ENCODE results near the gene NXPH4.

NXPH4 gene

DNA sequence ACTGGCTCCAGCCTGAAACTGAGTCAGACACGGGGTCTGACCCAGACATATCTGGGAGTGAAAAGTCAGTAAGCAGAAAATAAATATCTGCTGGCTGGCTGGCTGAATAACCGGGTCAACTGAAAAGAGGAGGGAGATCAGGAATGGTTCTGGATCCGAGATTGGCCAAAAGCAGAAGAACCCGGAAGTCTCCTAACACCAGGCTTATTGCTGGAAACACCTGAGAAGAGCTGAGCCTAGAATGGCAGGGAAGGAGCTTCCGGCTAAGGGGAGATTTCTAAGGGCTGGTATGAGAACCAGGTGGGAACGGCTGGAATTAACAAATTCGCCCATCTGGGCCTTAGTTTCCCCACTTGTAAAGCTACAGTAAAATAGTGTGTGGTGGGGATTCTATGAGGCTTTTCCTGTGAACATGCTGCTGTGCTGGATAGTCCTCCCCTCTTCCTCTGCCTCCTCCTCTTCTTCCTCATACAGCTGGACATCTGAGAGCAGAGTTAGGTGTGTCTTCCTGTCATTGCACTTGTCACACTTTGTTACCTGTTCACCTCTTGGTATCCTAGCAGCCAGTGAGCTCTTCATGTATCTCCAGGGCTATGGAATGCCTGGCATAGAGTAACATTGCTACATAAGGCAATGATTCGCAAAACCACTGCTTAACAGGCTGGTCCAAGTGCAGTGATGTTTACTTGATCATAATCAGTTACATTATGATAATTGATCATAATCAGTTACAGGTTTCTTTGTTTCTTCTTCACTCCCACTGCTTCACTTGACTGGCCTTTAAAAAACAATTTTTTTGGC is 10.9 kb downstream of the NXPH4 start:
- in situ Hi-C loops (cut with MboI; ENCODE audit: low sequenced_read_pairs): no loop called here

GRCh38 chr12:57229046-57229633 is 12.5 kb downstream of the NXPH4 start:
- in situ Hi-C loops (cut with MboI; ENCODE audit: low sequenced_read_pairs): no loop called here

GRCh38 chr12:57229634-57230380 is 13.2 kb downstream of the NXPH4 start, which contains the start of gene SHMT2:
SHMT2 (plus strand) TSS chr12:57229711; CDS start chr12:57229779, 68 bp downstream.
- in situ Hi-C loops (cut with MboI; ENCODE audit: low sequenced_read_pairs): no loop called here

DNA sequence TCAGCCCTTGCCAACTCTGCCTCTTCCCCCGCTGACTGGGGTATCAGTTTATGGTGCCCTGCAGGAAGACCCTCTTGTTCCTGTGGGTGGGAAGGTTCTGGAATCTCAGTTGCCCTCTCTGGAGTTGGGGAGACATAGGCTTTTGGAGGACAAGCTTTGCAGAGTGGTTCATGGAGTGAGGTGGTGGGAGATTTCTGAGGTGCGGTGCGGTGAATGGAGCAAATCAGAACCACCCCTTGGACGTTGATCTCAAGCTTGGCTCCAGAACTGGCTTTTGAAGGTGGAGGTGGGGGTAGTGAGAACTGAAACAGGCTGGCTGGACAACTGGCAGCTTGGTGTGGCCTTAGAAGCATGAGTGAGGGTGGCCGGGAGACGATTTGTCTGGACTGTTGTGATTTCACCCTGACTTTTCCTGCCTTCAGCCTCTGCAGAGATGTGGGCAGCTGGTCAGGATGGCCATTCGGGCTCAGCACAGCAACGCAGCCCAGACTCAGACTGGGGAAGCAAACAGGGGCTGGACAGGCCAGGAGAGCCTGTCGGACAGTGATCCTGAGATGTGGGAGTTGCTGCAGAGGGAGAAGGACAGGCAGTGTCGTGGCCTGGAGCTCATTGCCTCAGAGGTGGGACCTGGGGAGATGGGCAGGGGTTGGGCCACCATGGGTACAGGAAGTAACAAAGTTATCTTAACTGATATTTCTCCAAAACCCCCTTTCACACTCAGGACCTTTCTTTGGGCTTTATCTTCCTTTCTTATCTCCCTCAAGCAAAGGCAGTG is 14.0 kb downstream of the NXPH4 start:
- in situ Hi-C loops (cut with MboI; ENCODE audit: low sequenced_read_pairs): no loop called here

GRCh38 chr12:57231276-57232021 is 14.9 kb downstream of the NXPH4 start:
- in situ Hi-C loops (cut with MboI; ENCODE audit: low sequenced_read_pairs): no loop called here

- in situ Hi-C loops (cut with MboI; ENCODE audit: low sequenced_read_pairs): no loop called here
Observed at GRCh38 chr12:57232156-57232756, 15.7 kb downstream of the NXPH4 start.

DNA sequence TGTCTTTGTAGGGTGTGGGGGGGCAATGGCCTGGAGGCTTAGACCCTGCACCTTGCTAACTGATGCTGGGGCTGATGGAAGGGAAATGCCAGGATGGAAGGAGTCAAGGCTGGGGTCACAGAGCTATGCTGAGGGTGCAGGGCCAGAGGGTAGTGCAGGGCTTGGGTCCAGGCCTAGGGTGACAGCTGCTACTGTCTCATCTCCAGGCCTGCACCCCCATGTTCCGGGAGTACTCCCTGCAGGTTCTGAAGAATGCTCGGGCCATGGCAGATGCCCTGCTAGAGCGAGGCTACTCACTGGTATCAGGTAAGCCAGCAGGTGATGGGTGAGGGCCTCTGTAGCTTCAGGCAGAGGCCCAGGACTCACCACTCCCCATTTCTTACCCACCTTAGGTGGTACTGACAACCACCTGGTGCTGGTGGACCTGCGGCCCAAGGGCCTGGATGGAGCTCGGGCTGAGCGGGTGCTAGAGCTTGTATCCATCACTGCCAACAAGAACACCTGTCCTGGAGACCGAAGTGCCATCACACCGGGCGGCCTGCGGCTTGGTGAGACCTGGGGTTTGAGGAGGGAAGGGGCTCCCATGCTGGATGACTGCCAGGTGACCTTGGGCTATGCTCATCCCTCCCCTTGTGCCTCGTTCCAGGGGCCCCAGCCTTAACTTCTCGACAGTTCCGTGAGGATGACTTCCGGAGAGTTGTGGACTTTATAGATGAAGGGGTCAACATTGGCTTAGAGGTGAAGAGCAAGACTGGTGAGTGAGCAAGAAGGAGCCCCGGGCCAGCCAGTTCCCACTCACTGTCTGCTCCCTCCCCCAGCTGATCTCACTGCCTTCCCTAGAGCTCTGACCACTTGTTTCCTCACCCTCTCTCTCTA is 17.0 kb downstream of the NXPH4 start:
- in situ Hi-C loops (cut with MboI; ENCODE audit: low sequenced_read_pairs): no loop called here

GRCh38 chr12:57234233-57234570 is 17.6 kb downstream of the NXPH4 start:
- in situ Hi-C loops (cut with MboI; ENCODE audit: low sequenced_read_pairs): no loop called here

- in situ Hi-C loops (cut with MboI; ENCODE audit: low sequenced_read_pairs): no loop called here
Observed at GRCh38 chr12:57234571-57235016, 18.0 kb downstream of the NXPH4 start.

DNA sequence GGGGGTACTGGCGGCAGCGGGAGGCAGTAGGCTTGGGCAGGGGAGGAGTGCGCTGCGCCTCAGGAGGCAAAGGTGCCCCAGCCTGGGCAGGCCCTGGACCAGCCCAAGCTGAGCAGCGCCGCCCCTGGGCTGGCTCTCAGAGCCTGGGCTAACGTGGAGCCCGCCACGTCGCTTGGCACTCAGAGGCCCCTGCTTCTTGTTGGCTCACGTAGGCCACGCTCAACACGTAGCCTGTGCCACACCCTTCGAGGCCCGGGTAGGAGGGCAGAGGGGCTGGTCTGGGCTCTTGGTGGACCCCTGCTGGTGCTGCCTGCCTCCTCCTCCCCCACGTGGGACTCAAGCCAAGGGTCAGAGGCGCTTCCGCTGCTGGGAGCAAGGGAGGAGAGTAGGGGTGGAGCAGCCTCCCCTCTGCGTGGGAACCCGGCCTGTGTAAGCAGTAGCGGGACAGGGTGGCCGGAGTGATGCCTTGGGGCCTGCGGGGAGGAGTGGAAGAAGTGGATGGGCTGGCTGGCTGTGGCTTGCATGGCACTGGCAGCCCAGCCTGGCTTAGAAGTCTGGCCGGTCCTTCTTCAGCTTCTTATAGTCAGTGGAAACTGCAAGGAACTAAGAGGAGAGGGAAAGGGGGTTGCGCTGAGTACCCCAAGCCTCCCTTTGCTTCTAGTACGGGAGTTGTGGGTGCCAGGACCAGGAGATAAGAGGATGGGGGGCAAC is 18.6 kb downstream of the NXPH4 start:
- in situ Hi-C loops (cut with MboI; ENCODE audit: low sequenced_read_pairs): no loop called here

- in situ Hi-C loops (cut with MboI; ENCODE audit: low sequenced_read_pairs): no loop called here
Observed at GRCh38 chr12:57235728-57236131, 19.1 kb downstream of the NXPH4 start.

DNA sequence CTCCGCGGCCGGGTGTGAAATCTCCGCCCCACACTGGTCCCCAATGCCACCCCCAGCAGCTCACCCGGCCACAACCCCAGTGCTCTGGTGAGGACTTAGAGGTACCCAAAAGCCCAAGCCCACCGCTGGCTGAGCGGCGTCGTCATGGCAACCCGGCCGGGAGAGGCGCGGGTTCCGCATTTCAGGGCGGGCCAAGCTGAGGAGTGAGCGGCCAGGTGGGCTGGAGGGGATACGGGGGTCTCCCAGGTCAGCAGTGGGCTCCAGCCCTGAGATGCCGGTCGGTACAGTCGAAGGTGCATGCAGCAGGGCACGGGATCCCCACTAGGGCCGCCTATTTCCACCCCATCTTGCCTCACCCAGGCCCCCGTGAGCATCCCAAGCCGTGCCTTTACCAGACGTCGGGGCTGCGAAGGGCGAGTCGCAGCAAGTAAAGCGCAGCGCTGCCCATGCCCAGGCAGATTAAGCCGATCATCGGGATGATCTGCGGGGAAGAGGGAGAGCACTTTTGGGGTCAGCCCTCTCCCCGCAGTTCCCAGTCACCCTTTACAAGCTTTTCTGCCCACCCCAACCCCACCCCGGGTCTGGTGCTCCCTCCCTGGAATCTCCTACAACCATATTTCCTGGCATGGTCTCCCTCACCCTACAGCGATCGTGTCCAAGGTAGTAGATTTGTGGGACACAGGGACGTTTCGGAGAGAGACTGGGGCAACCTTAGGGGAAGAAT is 19.8 kb downstream of the NXPH4 start:
- in situ Hi-C loops (cut with MboI; ENCODE audit: low sequenced_read_pairs): no loop called here

DNA sequence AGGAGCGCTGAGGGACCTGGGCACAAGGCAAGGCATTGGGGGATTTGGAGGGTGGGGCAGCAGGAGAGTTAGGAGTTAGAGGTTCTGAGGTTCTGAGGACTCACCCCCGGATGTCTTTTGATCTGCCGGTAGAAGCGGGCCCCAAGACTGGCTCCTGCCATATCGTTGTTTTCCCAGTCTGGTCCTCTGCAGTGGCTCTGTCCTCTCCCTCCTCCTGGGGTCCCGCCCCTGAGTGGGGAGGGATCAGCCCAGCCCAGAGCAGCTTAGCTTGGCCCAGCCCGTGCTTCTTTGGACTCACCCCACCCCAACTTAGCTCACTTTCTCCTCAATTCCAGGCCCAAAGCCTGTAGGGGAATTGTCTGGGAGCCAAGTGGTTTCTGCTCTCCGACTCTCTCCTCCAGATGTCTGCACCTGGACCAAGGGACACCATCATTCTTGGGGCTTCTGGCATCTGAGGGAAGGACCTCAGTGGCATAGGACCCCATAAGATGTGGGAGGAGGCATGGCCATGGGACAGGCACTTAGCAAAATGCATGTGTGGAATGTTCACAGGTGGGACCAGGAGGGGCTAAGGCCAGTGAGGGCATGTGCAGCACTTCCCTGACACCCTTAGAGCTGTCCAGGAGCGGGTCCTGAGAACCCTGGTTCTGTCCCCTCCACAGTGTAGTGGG is 20.5 kb downstream of the NXPH4 start:
- in situ Hi-C loops (cut with MboI; ENCODE audit: low sequenced_read_pairs): no loop called here

DNA sequence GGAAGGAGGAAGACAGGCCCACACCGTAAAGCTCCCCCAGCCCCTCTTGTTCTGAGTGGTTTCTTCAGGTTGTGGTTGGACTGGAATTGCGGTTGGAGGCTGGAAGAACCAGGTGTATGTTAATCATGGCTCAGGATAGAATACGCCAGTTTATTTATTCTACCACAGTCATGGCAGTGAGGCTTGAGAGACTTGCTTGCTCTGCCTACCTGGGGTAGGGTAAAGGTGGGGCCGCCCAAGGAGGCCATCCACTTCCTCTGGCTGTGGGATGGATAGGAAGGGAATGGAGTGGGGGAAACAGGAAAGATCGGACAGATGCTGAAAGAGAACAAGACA is 21.0 kb downstream of the NXPH4 start:
- in situ Hi-C loops (cut with MboI; ENCODE audit: low sequenced_read_pairs): no loop called here

- in situ Hi-C loops (cut with MboI; ENCODE audit: low sequenced_read_pairs): no loop called here
Observed at GRCh38 chr12:57237932-57238853, 21.6 kb downstream of the NXPH4 start.

DNA sequence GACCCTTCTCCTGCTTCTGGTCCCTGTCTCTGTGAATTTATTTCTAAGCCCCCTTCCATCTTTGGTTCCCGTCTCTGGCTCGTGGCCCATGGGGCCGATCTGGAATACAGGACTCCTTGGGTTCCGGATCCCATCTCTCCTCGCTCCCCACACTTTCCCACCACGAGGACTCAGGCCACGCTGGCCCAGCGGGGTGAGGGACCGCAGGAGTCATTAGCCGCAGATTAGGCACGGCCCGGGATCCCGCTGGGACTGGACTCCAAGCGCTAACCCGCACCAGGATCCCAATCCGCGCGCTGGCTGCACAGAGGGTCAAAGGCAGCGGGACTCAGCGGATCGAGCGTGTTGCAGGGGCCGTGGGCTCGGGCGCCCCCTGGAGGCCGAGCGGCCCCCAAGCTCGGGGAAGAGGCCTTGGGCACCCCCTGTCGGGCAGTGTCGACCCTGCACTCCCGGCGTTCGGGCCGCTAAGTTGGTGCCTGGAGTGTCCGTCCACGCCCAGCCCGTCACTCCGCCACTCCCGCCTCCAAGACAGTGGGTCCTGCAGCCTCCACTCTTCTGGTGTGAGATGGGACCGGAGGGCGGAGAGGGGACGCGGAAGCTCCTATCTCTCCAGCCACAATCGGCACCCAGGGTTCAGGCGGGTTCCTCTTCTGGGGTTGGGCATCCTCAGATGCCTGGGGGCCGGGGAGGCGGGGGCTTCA is 22.4 kb downstream of the NXPH4 start:
- in situ Hi-C loops (cut with MboI; ENCODE audit: low sequenced_read_pairs): no loop called here
